Fibroblast of mammary gland (primary cell): ENCODE data around the gene PDE6A.
A peak's percentile ranks its signal among the peaks of the same experiment; 100 is the strongest.

Source experiments
- DNase-seq: peaks from one replicate; pipeline ENCODE4 v3.0.0-alpha.2; 2010; ENCODE audit warnings: low read depth
- H3K4me3 ChIP-seq: 2 replicates; pipeline ENCODE4 v1.5.1; 2011; ENCODE audit warnings: low read depth, mild to moderate bottlenecking, low read length, moderate library complexity; ENCODE audit not compliant: control insufficient read depth
- CTCF ChIP-seq: conservative IDR thresholded peaks from 2 replicates; pipeline ENCODE4 v1.5.1; 2011; ENCODE audit warnings: low read depth, low read length, inconsistent platforms; ENCODE audit not compliant: control insufficient read depth, insufficient read depth

PDE6A gene

GRCh38 chr5:149870697-149871096 is 73.9 kb downstream of the PDE6A start:
- no peak for DNase-seq
- no peak for TF ChIP-seq CTCF
- H3K4me3 ChIP-seq: no peak overlapping the region

- no peak for DNase-seq
- no peak for TF ChIP-seq CTCF
- H3K4me3 ChIP-seq: no peak overlapping the region
Observed at GRCh38 chr5:149870232-149870631, 74.4 kb downstream of the PDE6A start.

GRCh38 chr5:149869411-149869821 is 75.2 kb downstream of the PDE6A start:
- no peak for TF ChIP-seq CTCF
- no peak overlapping the region for H3K4me3 ChIP-seq
- DNase-seq: no peak

GRCh38 chr5:149865746-149866145 is 78.8 kb downstream of the PDE6A start:
- H3K4me3 ChIP-seq: no peak overlapping the region
- TF ChIP-seq CTCF: no peak
- DNase-seq: peak; percentile 41

- TF ChIP-seq CTCF: no peak
- DNase-seq: no peak
- H3K4me3 ChIP-seq: no peak overlapping the region
Observed at GRCh38 chr5:149863830-149864229, 80.8 kb downstream of the PDE6A start.

- no peak for TF ChIP-seq CTCF
- DNase-seq: no peak
- no peak overlapping the region for H3K4me3 ChIP-seq
Observed at GRCh38 chr5:149863176-149863575, 81.4 kb downstream of the PDE6A start.

GRCh38 chr5:149860801-149861322 is 83.7 kb downstream of the PDE6A start:
- no peak overlapping the region for H3K4me3 ChIP-seq
- TF ChIP-seq CTCF: no peak
- DNase-seq: peak; percentile 53
